ENCODE results near the gene SH2D1B. TPM values are rescaled to one million over a fixed set of nuclear protein-coding genes. Genes with fewer than 3 reads are reported as not detected.

The SH2D1B gene
- total and polyA plus RNA-seq, 9 of the 15 experiments (the other 6 are each of a cell fraction or from before 2014, with no cell fraction given) = 5.6 to 19.6 (median 9.7) TPM

DNA sequence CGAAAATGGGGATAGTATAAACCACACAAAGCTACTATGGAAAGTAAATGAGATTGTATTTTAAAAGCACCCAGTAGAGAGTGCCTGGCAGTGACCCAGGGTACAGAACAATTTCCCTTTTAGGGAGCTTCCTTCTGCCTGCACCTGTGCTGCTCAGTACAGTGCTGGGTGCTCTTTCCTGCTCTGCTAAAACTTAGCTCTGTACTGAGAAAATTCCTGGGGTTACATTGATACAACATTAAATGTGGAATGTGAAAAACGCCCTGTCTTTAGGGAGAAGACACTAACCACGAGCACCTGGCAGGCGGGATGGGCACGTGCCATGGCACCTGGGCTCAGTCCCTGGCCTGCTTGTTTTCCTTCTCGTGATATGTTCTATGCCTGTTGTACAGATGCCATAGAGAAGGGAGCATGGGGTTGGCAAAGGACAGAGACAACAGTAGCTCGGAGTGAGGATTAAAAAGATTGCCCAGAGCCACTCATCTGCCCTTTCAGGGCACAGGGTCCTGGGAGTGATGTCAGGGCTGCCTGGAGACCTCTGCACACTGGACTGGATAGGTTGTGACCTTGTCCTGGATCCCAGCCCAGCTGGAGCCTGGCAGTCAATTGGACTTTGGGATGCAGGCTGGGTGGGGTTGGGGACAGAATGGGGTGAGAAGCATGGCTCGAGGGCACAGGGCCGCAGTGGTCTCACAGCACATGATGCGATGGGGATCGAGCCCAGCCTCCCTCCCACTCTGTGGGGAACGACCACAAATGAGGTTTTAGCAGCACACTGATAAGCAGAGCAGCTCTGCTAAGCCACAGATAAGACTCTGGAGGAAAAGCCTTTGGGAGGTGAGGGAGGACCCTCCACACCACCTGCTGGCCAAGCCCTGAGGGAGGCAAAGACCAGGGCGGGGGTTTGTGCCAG is 39.5 kb downstream of the SH2D1B start (continued):
- TF ChIP-seq PBX2 (CRISPR knock-in tag; IDR thresholded peaks at IDR 0.05; ENCODE audit: low read depth) (no peak), PBX2 (tag; conservative IDR thresholded peaks at IDR 0.05; ENCODE audit: low read depth) (no peak), KAT2B (IDR thresholded peaks at IDR 0.05; ENCODE audit: low read depth, low read length) (no peak), TAF7 (tag; IDR thresholded peaks at IDR 0.05) (no peak), NFRKB (IDR thresholded peaks at IDR 0.05; ENCODE audit: low read depth) (no peak), MECOM (CRISPR knock-in tag; IDR thresholded peaks at IDR 0.05) (peak; percentile 6; the same call in 1 of the 2 replicates), ZNF165 (CRISPR knock-in tag; IDR thresholded peaks at IDR 0.05; ENCODE audit: borderline replicate concordance) (no peak), RNF2 (IDR thresholded peaks at IDR 0.05) (peak; percentile 97), ETV5 (CRISPR knock-in tag; IDR thresholded peaks at IDR 0.05; ENCODE audit: low read depth) (peak; percentile 56; the same call in 1 of the 2 replicates), ZFP30 (CRISPR knock-in tag; IDR thresholded peaks at IDR 0.05; ENCODE audit: borderline replicate concordance) (no peak), KHSRP (IDR thresholded peaks at IDR 0.05) (peak; percentile 62), KLF13 (tag; IDR thresholded peaks at IDR 0.05; ENCODE audit: borderline replicate concordance, low read depth) (no peak; the same call in 1 of the 2 replicates), MLX (CRISPR knock-in tag; conservative IDR thresholded peaks at IDR 0.05) (0 out of 4 replicates have a peak, but pooled peaks of 1 of the 2 experiments have one; percentile 21), TCF7L2 (IDR thresholded peaks at IDR 0.05; ENCODE audit: low read depth, low read length) (no peak), U2AF1 (optimal IDR thresholded peaks at IDR 0.05; ENCODE audit: low read depth, low read length) (no peak), BRF1 (IDR thresholded peaks at IDR 0.05; ENCODE audit: borderline replicate concordance, extremely low read depth, insufficient read length) (no peak), CBFA2T2 (conservative IDR thresholded peaks at IDR 0.05) (peak; percentile 95), NFE2 (IDR thresholded peaks at IDR 0.05; ENCODE audit: low read depth) (no peak)
- TF ChIP-seq, protein P1, sequence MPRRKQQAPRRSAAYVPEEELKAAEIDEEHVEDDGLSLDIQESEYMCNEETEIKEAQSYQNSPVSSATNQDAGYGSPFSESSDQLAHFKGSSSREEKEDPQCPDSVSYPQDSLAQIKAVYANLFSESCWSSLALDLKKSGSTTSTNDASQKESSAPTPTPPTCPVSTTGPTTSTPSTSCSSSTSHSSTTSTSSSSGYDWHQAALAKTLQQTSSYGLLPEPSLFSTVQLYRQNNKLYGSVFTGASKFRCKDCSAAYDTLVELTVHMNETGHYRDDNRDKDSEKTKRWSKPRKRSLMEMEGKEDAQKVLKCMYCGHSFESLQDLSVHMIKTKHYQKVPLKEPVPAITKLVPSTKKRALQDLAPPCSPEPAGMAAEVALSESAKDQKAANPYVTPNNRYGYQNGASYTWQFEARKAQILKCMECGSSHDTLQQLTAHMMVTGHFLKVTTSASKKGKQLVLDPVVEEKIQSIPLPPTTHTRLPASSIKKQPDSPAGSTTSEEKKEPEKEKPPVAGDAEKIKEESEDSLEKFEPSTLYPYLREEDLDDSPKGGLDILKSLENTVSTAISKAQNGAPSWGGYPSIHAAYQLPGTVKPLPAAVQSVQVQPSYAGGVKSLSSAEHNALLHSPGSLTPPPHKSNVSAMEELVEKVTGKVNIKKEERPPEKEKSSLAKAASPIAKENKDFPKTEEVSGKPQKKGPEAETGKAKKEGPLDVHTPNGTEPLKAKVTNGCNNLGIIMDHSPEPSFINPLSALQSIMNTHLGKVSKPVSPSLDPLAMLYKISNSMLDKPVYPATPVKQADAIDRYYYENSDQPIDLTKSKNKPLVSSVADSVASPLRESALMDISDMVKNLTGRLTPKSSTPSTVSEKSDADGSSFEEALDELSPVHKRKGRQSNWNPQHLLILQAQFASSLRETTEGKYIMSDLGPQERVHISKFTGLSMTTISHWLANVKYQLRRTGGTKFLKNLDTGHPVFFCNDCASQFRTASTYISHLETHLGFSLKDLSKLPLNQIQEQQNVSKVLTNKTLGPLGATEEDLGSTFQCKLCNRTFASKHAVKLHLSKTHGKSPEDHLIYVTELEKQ (CRISPR knock-in tag; IDR thresholded peaks at IDR 0.05) = no peak
